Activated T-cell treated with anti-CD3 and anti-CD28 coated beads, Interleukin-2, amount 50 U/mL, for 4 hours (primary cell): ENCODE results near the gene DHDDS. TPM values are rescaled to one million over a fixed set of nuclear protein-coding genes. Genes with fewer than 3 reads are reported as not detected.
"Not testable (repeated sequence)": the region's sequence is repeated elsewhere in the genome, so short reads cannot be mapped to it uniquely, and the experiment has no call there.

ENCODE experiments used
- ATAC-seq, 2 donors: fragments of 200-7000 bp; cut with Tn5 transposase; one replicate each; pipeline ENCODE4 v1.10.0; 2021
- DNase-seq: peaks from one replicate; pipeline ENCODE4 v3.0.0-alpha.2; 2020
- H3K27me3 Mint-ChIP-seq: one replicate; pipeline ENCODE4 v1.8.0; 2021; ENCODE audit warnings: low read depth, mixed read lengths
- H3K36me3 Mint-ChIP-seq: one replicate; pipeline ENCODE4 v1.8.0; 2022; ENCODE audit warnings: mixed read lengths; ENCODE audit not compliant: insufficient read depth
- H3K4me1 Mint-ChIP-seq: one replicate; pipeline ENCODE4 v1.8.0; 2021; ENCODE audit warnings: low read depth, mixed read lengths
- H3K4me3 Mint-ChIP-seq: one replicate; pipeline ENCODE4 v1.8.0; 2021; ENCODE audit warnings: mild to moderate bottlenecking, moderate library complexity, mixed read lengths
- H3K9me3 Mint-ChIP-seq: one replicate; pipeline ENCODE4 v1.8.0; 2021; ENCODE audit warnings: mixed read lengths
- total RNA-seq, 3 donors: library from RNA; stranded (reverse); gene quantifications; one replicate each; pipeline ENCODE4 v1.2.1, GENCODE V29; 2021

DHDDS gene
- total RNA-seq, 3 donors from 2014 or later = 59.7 to 68.8 (median 60.1) TPM

- peaks cover 35% of the 10 kb centered on the region for H3K4me1 Mint-ChIP-seq
- no peaks in the 10 kb centered on the region for H3K9me3 Mint-ChIP-seq
- H3K27me3 Mint-ChIP-seq = no peaks in the 10 kb centered on the region
- no peak for ATAC-seq
- H3K36me3 Mint-ChIP-seq = peaks cover 39% of the 10 kb centered on the region
- no peak for DNase-seq
- no peak overlapping the region for H3K4me3 Mint-ChIP-seq
Measured at GRCh38 chr1:26476958-26477357, 44.8 kb downstream of the DHDDS start.

DNA sequence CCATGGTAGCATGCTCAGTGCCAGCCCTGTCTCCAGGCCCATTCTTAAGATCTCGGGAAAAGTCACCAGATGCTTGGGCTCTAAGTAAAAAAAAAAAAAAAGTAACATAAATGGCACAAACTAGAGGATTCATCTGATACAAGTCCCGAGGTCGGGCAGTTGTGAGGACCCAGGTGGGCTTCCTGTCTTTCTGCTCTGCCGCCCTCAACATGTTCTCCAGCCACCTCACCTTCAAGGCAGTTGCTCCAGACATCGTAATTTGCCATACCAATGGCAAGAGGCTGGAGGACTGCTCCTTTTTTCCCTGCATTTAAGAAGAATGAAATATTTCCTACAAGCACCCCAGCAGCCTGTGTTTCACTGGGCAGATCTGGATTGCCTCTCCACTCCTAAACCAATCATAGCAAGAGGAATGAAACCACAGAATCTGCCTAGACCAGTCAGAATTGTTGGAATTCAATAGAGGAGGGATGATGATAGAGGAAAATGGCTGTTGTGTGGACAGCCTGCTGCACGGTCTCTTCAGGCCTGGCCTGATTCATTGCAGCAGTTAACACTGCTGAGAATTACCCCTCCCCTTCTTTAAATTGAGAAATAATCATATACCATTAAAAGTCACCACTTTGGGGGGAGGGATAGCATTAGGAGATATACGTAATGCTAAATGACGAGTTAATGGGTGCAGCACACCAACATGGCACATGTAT is 45.5 kb downstream of the DHDDS start:
- H3K4me3 Mint-ChIP-seq = no peak overlapping the region
- H3K36me3 Mint-ChIP-seq = peaks cover 39% of the 10 kb centered on the region
- no peaks in the 10 kb centered on the region for H3K27me3 Mint-ChIP-seq
- ATAC-seq = no peak
- H3K4me1 Mint-ChIP-seq = peaks cover 35% of the 10 kb centered on the region
- no peaks in the 10 kb centered on the region for H3K9me3 Mint-ChIP-seq
- no peak for DNase-seq

DNA sequence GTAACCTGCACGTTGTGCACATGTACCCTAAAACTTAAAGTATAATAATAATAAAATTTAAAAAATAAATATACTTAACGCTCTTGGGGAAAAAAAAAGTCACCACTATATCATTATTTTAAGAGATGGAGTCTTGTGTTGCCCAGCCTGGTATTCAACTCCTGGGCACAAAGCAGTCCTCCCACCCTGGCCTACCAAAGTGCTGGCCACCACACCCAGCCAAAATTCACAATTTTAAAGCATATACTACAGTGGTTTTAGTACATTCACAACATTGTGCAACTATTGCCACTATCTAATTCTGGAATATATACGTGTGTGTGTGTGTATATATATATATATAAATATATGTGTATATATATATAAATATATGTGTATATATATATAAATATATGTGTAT is 46.0 kb downstream of the DHDDS start:
- Mint-ChIP-seq H3K4me3 (no peak overlapping the region), H3K36me3 (peaks cover 37% of the 10 kb centered on the region), H3K9me3 (no peaks in the 10 kb centered on the region), H3K27me3 (no peaks in the 10 kb centered on the region), H3K4me1 (peaks cover 38% of the 10 kb centered on the region)
- no peak for DNase-seq
- ATAC-seq = no peak

DNA sequence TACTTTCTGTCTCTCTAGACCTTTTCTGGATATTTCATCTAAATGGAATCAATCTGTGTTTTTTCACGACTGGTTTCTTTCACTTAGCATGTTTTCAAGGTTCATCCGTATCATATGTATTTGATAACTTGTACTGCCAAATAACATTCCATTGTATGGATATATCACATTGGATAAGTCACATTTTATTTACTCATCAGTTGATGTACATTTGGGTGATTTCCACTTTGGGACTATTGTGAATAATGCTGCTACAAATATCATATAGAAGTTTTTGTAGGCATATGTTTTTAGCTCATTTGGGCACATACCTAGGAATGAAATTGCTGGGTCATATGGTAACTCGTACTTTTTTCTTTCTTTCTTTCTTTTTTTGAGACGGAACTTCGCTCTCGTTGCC is 46.9 kb downstream of the DHDDS start:
- peaks cover 29% of the 10 kb centered on the region for H3K4me1 Mint-ChIP-seq
- no peaks in the 10 kb centered on the region for H3K27me3 Mint-ChIP-seq
- ATAC-seq = no peak
- peaks cover 30% of the 10 kb centered on the region for H3K36me3 Mint-ChIP-seq
- DNase-seq = no peak
- no peak overlapping the region for H3K4me3 Mint-ChIP-seq
- H3K9me3 Mint-ChIP-seq = no peaks in the 10 kb centered on the region

DNA sequence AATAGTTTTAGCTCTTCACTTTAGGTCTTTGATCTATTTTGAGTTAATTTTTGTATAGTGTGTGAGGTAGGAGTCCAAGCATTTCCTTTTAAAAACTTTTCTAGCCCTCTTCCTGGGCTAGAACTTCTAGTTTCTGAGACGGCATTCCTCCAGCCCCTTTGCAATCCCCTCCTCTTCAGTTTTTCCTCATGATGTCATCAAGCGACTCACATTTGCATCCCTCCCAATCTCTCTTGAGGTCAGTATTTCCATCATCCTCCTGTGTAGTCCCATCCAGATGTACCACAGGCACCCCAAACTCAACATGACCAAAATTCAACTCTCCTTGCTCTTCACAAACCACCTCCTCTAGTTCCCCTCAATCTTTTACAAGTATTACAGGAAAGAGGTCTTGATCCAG is 50.8 kb downstream of the DHDDS start:
- H3K4me3 Mint-ChIP-seq = no peak overlapping the region
- H3K36me3 Mint-ChIP-seq = peaks cover 6% of the 10 kb centered on the region
- DNase-seq (no peak), ATAC-seq (no peak)
- H3K4me1 Mint-ChIP-seq = peaks cover 8% of the 10 kb centered on the region
- H3K27me3 Mint-ChIP-seq = no peaks in the 10 kb centered on the region
- no peaks in the 10 kb centered on the region for H3K9me3 Mint-ChIP-seq

GRCh38 chr1:26483980-26484379 is 51.9 kb downstream of the DHDDS start:
- Mint-ChIP-seq H3K4me1 (peaks cover 5% of the 10 kb centered on the region), H3K27me3 (no peaks in the 10 kb centered on the region), H3K36me3 (peaks cover 2% of the 10 kb centered on the region), H3K4me3 (no peak overlapping the region), H3K9me3 (no peaks in the 10 kb centered on the region)
- DNase-seq = no peak
- ATAC-seq = no peak

DNA sequence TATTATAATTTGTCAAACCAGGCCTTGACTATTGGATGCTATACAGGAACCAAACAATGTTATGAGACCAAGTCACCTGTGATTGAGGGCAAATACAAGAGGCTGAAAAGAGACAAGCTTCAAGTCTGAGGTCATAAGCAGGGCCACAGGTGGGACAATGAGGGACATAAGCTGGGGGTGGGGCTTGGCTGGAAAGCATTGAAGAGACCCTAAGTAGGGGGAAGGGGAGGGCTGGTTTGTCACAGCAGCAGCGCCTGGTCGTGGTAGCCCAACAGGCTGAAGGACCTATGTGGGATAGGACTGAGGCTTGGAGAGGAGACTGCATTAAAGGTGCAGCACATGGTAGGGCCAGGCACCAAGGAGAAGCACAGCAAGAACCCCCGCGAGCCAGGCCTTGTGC is 58.0 kb downstream of the DHDDS start:
- no peak overlapping the region for H3K4me3 Mint-ChIP-seq
- H3K4me1 Mint-ChIP-seq = no peaks in the 10 kb centered on the region
- no peak for DNase-seq
- H3K36me3 Mint-ChIP-seq = no peaks in the 10 kb centered on the region
- H3K27me3 Mint-ChIP-seq = no peaks in the 10 kb centered on the region
- no peaks in the 10 kb centered on the region for H3K9me3 Mint-ChIP-seq
- ATAC-seq = no peak

DNA sequence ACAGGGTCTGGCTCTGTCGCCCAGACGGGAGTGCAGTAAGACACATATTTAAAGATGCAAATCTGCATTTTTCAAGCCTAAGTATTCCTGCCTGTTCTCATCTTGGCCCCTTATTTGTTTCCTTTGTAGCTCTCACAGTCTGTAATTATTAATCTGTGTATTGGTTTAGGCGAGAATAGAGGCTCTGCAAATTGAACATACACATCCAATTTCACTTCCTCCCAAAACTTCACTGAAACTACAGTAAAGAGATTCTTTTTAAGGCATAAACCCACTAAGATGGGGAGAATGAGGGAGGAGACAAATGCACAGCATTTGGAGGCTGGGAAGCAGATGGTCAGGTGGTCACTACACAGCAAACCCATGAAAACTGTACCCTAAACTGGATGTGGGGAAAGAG is 61.1 kb downstream of the DHDDS start:
- H3K36me3 Mint-ChIP-seq = no peaks in the 10 kb centered on the region
- DNase-seq (no peak), ATAC-seq (no peak)
- no peaks in the 10 kb centered on the region for H3K9me3 Mint-ChIP-seq
- no peak overlapping the region for H3K4me3 Mint-ChIP-seq
- no peaks in the 10 kb centered on the region for H3K27me3 Mint-ChIP-seq
- no peaks in the 10 kb centered on the region for H3K4me1 Mint-ChIP-seq

DNA sequence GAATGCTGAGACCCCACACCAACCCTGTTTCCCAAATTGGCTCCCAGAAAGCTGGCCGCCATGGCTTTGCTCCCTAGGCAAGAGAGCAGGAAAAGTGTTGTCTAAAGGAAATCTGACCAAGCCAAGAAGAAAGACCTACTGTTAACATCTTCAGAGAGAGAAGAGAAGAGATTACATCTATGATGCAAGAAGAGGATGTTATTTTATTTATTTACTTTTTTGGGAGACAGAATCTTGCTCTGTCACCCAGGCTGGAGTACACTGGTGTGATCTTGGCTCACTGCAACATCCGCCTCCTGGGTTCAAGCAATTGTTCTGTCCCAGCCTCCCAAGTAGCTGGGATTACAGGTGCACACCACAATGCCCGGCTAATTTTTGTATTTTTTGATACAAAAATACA is 61.8 kb downstream of the DHDDS start:
- Mint-ChIP-seq H3K4me3 (no peak overlapping the region), H3K4me1 (peaks cover 2% of the 10 kb centered on the region), H3K27me3 (no peaks in the 10 kb centered on the region), H3K9me3 (no peaks in the 10 kb centered on the region), H3K36me3 (no peaks in the 10 kb centered on the region)
- no peak for ATAC-seq
- no peak for DNase-seq

DNA sequence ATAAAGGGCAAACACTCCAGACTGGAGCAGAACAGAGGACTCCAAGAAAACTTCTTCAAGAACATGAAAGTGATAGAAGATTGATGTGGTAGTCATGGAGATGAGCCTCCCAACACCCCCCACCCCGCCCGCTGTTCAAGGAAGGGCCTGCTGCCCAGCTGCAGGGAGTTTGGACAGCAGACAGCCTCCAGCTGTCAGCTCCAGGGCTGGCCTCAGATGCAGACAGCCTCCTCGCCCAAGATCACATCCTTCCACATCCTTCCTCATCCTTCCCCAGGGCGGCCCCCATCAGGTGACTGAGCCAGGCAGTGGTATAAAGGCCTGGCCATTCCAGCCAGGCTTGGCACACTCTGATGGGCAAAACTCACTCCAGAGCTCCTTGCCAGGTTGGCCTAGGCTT is 64.7 kb downstream of the DHDDS start:
- Mint-ChIP-seq H3K27me3 (no peaks in the 10 kb centered on the region), H3K4me3 (no peak overlapping the region), H3K4me1 (peaks cover 4% of the 10 kb centered on the region), H3K9me3 (no peaks in the 10 kb centered on the region), H3K36me3 (no peaks in the 10 kb centered on the region)
- ATAC-seq (no peak), DNase-seq (no peak)

DNA sequence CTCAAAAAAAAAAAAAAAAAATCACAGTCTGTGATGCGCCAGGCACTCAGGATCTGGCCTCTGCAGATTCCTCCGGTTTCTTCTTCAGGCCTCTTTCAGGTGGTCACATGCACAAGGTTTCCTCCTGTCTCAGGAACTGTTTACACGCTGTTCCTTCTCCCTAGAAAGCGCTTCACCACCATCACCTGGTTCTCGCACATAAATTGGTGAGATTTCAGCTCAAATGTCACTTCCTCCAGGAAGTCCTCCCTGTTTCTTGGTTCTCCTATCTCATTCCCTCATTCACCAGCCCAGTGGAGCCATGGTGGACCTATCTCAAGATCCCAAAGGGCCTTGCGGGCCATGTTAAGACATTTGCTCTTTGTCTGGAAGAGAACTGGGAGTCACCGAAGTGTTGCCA is 66.8 kb downstream of the DHDDS start:
- peak overlapping the region; percentile 20 for H3K4me3 Mint-ChIP-seq
- ATAC-seq = no peak
- H3K36me3 Mint-ChIP-seq = no peaks in the 10 kb centered on the region
- no peaks in the 10 kb centered on the region for H3K9me3 Mint-ChIP-seq
- DNase-seq = no peak
- H3K4me1 Mint-ChIP-seq = peaks cover 5% of the 10 kb centered on the region
- no peaks in the 10 kb centered on the region for H3K27me3 Mint-ChIP-seq

DNA sequence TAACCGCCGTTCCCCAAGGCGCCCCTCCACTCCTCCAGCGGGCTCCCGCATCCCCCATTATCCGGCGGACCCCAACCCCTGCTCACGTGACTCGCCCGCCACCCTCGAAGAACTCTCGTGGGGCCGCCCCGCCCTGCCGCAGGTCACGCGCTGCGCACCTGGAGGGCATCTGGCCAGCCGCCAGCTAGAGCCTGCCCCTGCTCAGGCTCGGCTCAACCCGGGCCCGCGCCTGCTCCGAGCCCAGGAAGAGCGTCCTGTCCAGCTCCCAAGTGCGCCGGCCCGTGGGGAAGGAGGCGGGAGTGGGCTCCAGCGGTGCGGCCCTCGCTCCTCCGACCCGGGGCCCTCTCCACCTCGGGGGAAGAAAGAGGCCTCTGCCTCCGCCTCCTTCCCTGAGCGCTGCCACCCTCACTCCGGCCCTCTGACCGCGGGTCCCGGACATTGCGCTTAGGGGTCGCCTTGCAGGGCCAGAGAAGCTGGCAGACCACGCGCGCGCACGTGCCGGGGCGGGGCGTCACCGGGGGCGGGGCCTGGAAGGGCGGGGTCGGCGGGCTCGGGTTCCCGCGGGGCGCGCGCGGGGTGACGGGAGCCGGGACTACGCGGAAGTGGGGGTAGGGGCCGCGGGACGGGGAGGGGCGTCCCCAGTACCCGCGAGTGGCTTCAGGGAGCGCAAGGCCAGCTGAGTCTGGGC is 68.5 kb downstream of the DHDDS start:
- DNase-seq (peak; percentile 91), ATAC-seq (peak; percentile 82 to 83)
- Mint-ChIP-seq H3K27me3 (no peaks in the 10 kb centered on the region), H3K4me1 (peaks cover 5% of the 10 kb centered on the region), H3K9me3 (no peaks in the 10 kb centered on the region), H3K4me3 (peak overlapping the region; percentile 86), H3K36me3 (no peaks in the 10 kb centered on the region)

- H3K4me1 Mint-ChIP-seq, DNase-seq, H3K4me3 Mint-ChIP-seq, H3K36me3 Mint-ChIP-seq, H3K27me3 Mint-ChIP-seq, H3K9me3 Mint-ChIP-seq, ATAC-seq: not testable (repeated sequence)
Measured at GRCh38 chr1:26510711-26511110, 78.6 kb downstream of the DHDDS start.

- not testable (repeated sequence) for ATAC-seq, H3K9me3 Mint-ChIP-seq, H3K4me3 Mint-ChIP-seq, H3K36me3 Mint-ChIP-seq, DNase-seq, H3K27me3 Mint-ChIP-seq, H3K4me1 Mint-ChIP-seq
Measured at GRCh38 chr1:26515836-26516235, 83.7 kb downstream of the DHDDS start.

DNA sequence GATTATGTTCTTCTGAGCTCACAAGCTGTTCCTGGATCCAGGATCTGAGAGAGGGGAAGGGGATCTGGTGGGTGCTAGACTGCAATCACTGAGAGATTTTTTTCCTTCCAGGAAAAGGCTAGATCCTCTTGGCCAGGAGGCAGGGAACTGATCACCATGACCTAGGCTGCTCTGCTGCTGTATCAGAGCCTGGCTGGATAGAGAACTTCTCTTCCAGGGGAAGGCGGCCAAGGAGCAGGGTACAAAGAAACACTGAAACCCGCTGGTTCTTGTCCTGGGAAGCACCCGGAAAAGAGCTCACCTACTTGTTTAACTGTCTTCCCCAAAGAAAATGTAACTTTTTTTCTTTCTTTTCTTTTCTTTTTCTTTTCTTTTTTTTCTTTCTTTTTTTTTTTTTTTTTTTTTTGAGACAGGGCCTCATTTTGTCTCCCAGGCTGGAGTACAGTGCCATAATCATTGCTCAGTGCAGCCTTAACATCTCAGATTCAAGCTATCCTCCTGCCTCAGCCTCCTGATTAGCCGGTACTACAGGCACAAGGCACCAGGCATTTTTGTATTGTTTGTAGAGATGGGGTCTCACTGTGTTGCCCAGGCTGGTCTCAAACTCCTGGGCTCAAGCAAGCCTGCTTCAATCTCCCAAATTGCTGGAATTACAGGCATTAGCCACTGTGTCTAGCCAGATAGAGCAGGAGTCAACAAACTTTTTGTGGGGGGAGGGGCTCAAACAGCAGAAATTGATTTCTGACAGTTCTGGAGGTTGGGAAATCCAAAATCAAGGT is 85.1 kb downstream of the DHDDS start:
- H3K4me1 Mint-ChIP-seq = no peaks in the 10 kb centered on the region
- ATAC-seq (no peak), DNase-seq (no peak)
- H3K27me3 Mint-ChIP-seq = peaks cover 3% of the 10 kb centered on the region
- H3K4me3 Mint-ChIP-seq = no peak overlapping the region
- no peaks in the 10 kb centered on the region for H3K9me3 Mint-ChIP-seq
- H3K36me3 Mint-ChIP-seq = no peaks in the 10 kb centered on the region
